ENCODE data around the gene APOBR. TPM values are rescaled to one million over a fixed set of nuclear protein-coding genes. Genes with fewer than 3 reads are reported as not detected.

The APOBR gene
- total and polyA plus RNA-seq, 10 of the 15 experiments (the other 5 are each of a cell fraction or from before 2014, with no cell fraction given): 0.04 to 2.5 (median 0.54) TPM; not detected in 1

GRCh38 chr16:28491970-28492474 lies 2.4 kb upstream of the APOBR start, which contains the start of gene CLN3 (continued):
- TF ChIP-seq USF2 (IDR thresholded peaks at IDR 0.05; ENCODE audit: borderline replicate concordance, low read depth, low read length): peak; percentile 99
- TF ChIP-seq WRNIP1 (IDR thresholded peaks at IDR 0.05; ENCODE audit: borderline replicate concordance, low read depth, low read length): 0 out of 2 replicates have a peak, but pooled peaks have one; percentile 1
- no peak for TF ChIP-seq FOXK2 (IDR thresholded peaks at IDR 0.05)
- TF ChIP-seq ZNF687 (IDR thresholded peaks at IDR 0.05): no peak
- TF ChIP-seq BRCA1 (IDR thresholded peaks at IDR 0.05; ENCODE audit: low read depth, low read length): no peak
- TF ChIP-seq ZZZ3 (IDR thresholded peaks at IDR 0.05; ENCODE audit: control insufficient read depth, insufficient read length, low read depth): no peak
- TF ChIP-seq SMC3 (IDR thresholded peaks at IDR 0.05; ENCODE audit: borderline replicate concordance, low read length): no peak
- no peak for TF ChIP-seq TCF3 (IDR thresholded peaks at IDR 0.05; ENCODE audit: borderline replicate concordance, insufficient read depth, low read depth, low read length)
- no peak for TF ChIP-seq PBX3 (IDR thresholded peaks at IDR 0.05; ENCODE audit: insufficient replicate concordance, low read depth, low read length)
- TF ChIP-seq GATAD2B (conservative IDR thresholded peaks at IDR 0.05; ENCODE audit: low read depth): peak; percentile 61; the same call in 1 of the 2 replicates
- no peak for TF ChIP-seq ASH2L (IDR thresholded peaks at IDR 0.05; ENCODE audit: borderline replicate concordance, low read depth)
- TF ChIP-seq ZBTB4 (CRISPR knock-in tag; IDR thresholded peaks at IDR 0.05): peak; percentile 82
- TF ChIP-seq IRF5 (IDR thresholded peaks at IDR 0.05; ENCODE audit: borderline replicate concordance): no peak
- peak; percentile 99 for TF ChIP-seq ZNF384 (IDR thresholded peaks at IDR 0.05; ENCODE audit: borderline replicate concordance, low read depth, low read length)

All from GM12878 (cell line).